Thyroid gland (tissue), 4 donors: Measurements from ENCODE around the gene ZNF557. TPM values are rescaled to one million over a fixed set of nuclear protein-coding genes. Genes with fewer than 3 reads are reported as not detected.

ENCODE experiments used
- DNase-seq, 2 donors: peaks; one replicate each; pipeline ENCODE4 v3.0.0-alpha.2; 2019
- H3K27ac ChIP-seq, 3 donors: fragments of 200-600 bp; sonication (generic); 1 replicate in 2 of 3; 2 replicates in 1 of 3; pipeline ENCODE4 v1.5.1; 2016 to 2019; ENCODE audit warnings: mild to moderate bottlenecking in 1 of 3, moderate library complexity in 1 of 3
- H3K27me3 ChIP-seq: fragments of 200-600 bp; sonication (generic); one replicate; pipeline ENCODE4 v1.5.1; 2019
- H3K36me3 ChIP-seq, 2 donors: fragments of 200-600 bp; sonication (generic); one replicate each; pipeline ENCODE4 v1.5.1; 2016 to 2019
- H3K4me1 ChIP-seq, 2 donors: fragments of 200-600 bp; sonication (generic); one replicate each; pipeline ENCODE4 v1.5.1; 2017 to 2019
- H3K4me3 ChIP-seq, 3 donors: fragments of 200-600 bp; sonication (generic); replicated peaks in 1 of 3; 1 replicate in 2 of 3; 2 replicates in 1 of 3; pipeline ENCODE4 v1.5.1; 2016; ENCODE audit warnings: mild to moderate bottlenecking in 1 of 3
- H3K9me3 ChIP-seq: fragments of 200-600 bp; sonication (generic); one replicate; pipeline ENCODE4 v1.5.1; 2017
- CTCF ChIP-seq, 6 experiments: fragments of 200-600 bp in 3 of 6; fragments of 450-650 bp in 3 of 6; sonication (generic) in 3 of 6; IDR thresholded peaks; one replicate each; pipeline ENCODE4 v1.5.1; 2016 to 2019; ENCODE audit warnings: antibody characterized with exemption in 6 of 6, mild to moderate bottlenecking in 2 of 6, inconsistent platforms in 1 of 6, moderate library complexity in 1 of 6
- POLR2A ChIP-seq, 2 donors: fragments of 450-650 bp; IDR thresholded peaks; one replicate each; pipeline ENCODE4 v1.6.1; 2017; ENCODE audit warnings: antibody characterized with exemption in 2 of 2, mild to moderate bottlenecking in 2 of 2, moderate library complexity in 1 of 2
- WGBS, 2 donors: methylation state at CpG; one replicate each; pipeline ENCODE4 v1.1.5; 2017; 5-methylcytosine and 5-hydroxymethylcytosine counted together
- intact Hi-C: fragments of 100-400 bp; cut with DNase I; formaldehyde crosslinking; loops from one replicate; pipeline ENCODE4 v1.15.1; 2023
- total RNA-seq, 4 donors: library from RNA; depleted of rRNA; stranded (reverse); fragments of >200 nt; gene quantifications; one replicate each; pipeline ENCODE4 v1.2.3, GENCODE V29; 2016

Gene ZNF557
- total RNA-seq, 4 donors from 2014 or later, result 9.5 to 16.9 (median 13.7) TPM

GRCh38 chr19:7106711-7107657 is 37.5 kb downstream of the ZNF557 start:
- intact Hi-C loops, result no loop called here
- Histone ChIP-seq H3K36me3 (no peaks in the 10 kb centered on the region), H3K27ac (no peak overlapping the region), H3K27me3 (no peaks in the 10 kb centered on the region), H3K9me3 (no peaks in the 10 kb centered on the region), H3K4me1 (no peaks in the 10 kb centered on the region), H3K4me3 (no peak overlapping the region)
- TF ChIP-seq CTCF (IDR thresholded peaks at IDR 0.05), result no peak
- no peak for TF ChIP-seq POLR2A (IDR thresholded peaks at IDR 0.05)
- 82 to 84% methylated on average over 10 of the region's 10 CpGs for whole genome bisulfite sequencing, 2 donors
- DNase-seq, result no peak

DNA sequence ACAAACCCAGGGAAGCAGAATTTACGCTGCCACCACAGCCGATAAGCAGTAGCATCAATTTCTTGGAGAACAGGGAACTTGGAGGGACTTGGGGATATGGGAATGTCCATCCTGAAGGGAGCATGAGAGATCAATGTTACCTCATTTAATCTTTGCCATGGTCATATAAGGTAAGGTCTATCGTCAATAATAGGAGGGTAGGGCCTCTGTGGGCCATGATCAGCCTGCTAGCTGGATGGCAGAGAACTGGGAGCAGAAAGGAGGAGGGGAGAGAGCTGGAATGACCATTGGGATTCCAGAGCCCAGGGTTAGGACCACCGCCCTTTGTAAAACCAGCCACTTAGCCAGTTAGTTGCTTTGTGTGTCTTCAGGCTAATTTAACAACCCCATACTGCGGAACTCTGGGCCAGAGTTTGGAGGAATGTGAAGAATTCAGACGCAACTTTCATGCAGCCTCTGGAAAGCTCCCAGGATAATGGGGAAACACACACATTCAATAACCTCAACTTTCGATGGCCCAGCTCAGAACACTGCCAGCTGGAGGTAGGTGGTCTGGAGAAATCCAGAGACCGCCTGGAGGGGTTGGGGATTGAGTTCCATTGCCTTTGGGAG is 40.3 kb downstream of the ZNF557 start:
- intact Hi-C loops, result no loop called here
- no peaks in the 10 kb centered on the region for H3K36me3 ChIP-seq
- H3K27ac ChIP-seq, result no peak overlapping the region
- no peak for DNase-seq
- H3K27me3 ChIP-seq, result no peaks in the 10 kb centered on the region
- H3K9me3 ChIP-seq, result no peaks in the 10 kb centered on the region
- WGBS, 2 donors, result 49 to 52% methylated on average over 8 of the region's 8 CpGs
- H3K4me3 ChIP-seq, result no peak overlapping the region
- no peak for TF ChIP-seq CTCF (IDR thresholded peaks at IDR 0.05)
- TF ChIP-seq POLR2A (IDR thresholded peaks at IDR 0.05), result no peak
- H3K4me1 ChIP-seq, result no peaks in the 10 kb centered on the region

GRCh38 chr19:7112675-7113074 is 43.2 kb downstream of the ZNF557 start:
- DNase-seq, result no peak

DNA sequence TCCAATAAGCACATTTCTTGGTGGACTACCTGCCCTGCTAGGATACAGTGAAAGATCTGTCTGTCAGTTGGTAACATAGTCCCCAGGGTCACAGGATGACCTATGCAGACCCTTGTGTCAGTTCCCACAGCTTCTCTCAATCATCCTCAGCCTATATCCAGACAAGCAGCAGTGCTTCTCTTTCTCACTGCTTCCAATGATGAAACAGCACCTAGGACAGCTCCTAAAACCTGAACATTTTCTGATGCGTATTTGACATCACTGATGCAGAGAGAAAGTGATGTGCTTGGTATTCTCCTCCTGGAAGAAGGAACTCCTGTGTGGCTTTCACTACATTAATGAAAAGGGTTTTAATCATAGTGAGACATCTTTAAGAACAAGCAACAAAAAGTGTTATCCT is 43.7 kb downstream of the ZNF557 start:
- Histone ChIP-seq H3K4me3 (no peak overlapping the region), H3K4me1 (no peaks in the 10 kb centered on the region), H3K27ac (no peak overlapping the region), H3K9me3 (no peaks in the 10 kb centered on the region), H3K36me3 (peaks cover 4 to 10% of the 10 kb centered on the region in 2 donors), H3K27me3 (no peaks in the 10 kb centered on the region)
- no peak for DNase-seq
- TF ChIP-seq POLR2A (IDR thresholded peaks at IDR 0.05) (no peak), CTCF (IDR thresholded peaks at IDR 0.05) (no peak)
- 95 to 100% methylated on average over 1 of the region's 1 CpG for WGBS, 2 donors
- intact Hi-C loops, result no loop called here

More at GRCh38 chr19:7112675-7113074, 43.2 kb downstream of the ZNF557 start:
- TF ChIP-seq CTCF (IDR thresholded peaks at IDR 0.05), result no peak
- TF ChIP-seq POLR2A (IDR thresholded peaks at IDR 0.05), result no peak
- Histone ChIP-seq H3K9me3 (no peaks in the 10 kb centered on the region), H3K36me3 (peaks cover 4 to 10% of the 10 kb centered on the region in 2 donors), H3K4me1 (no peaks in the 10 kb centered on the region), H3K27me3 (no peaks in the 10 kb centered on the region), H3K27ac (no peak overlapping the region), H3K4me3 (no peak overlapping the region)
- WGBS, 2 donors, result 88% methylated on average over 4 of the region's 4 CpGs
- intact Hi-C loops, result no loop called here

GRCh38 chr19:7115721-7116120 is 46.2 kb downstream of the ZNF557 start:
- intact Hi-C loops, result no loop called here
- DNase-seq, result no peak
- 79 to 89% methylated on average over 6 of the region's 6 CpGs for WGBS, 2 donors

More at GRCh38 chr19:7115721-7116120, 46.2 kb downstream of the ZNF557 start:
- Histone ChIP-seq H3K27me3 (no peaks in the 10 kb centered on the region), H3K4me1 (no peaks in the 10 kb centered on the region), H3K36me3 (peaks cover 12 to 23% of the 10 kb centered on the region in 2 donors), H3K9me3 (no peaks in the 10 kb centered on the region), H3K4me3 (no peak overlapping the region), H3K27ac (no peak overlapping the region)
- TF ChIP-seq CTCF (IDR thresholded peaks at IDR 0.05) (no peak), POLR2A (IDR thresholded peaks at IDR 0.05) (no peak)
